Ishikawa (cell line): Measurements from ENCODE around the gene NPAS3.

Experiments
- EP300 ChIP-seq: IDR thresholded peaks from 2 replicates; pipeline ENCODE4 v1.6.1; 2012; ENCODE audit warnings: borderline replicate concordance
- TF ChIP-seq, protein P1 (sequence below): IDR thresholded peaks from 2 replicates; pipeline ENCODE4 v1.6.1; 2012; ENCODE audit warnings: low read depth, mild to moderate bottlenecking

DNA sequence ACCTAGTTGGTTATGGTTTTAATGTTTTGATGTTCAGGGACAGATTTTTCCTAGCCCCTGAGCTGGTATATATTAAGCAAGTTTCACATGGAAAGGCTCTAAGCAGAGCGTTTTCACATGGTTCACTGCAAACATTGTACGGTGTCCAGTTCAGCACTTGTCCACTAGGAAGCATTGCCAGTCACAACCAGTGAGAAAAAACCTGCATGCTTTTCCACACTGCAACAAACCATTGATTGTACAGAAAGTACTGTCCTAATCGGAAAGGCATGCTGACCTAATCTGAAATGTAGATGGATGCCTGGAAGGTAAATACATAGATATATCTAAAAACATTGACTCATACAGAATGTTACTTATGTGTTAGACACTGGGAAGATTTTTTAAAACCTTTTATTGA is 25.0 kb upstream of the NPAS3 start:
- TF ChIP-seq EP300, result no peak
- TF ChIP-seq, protein P1, sequence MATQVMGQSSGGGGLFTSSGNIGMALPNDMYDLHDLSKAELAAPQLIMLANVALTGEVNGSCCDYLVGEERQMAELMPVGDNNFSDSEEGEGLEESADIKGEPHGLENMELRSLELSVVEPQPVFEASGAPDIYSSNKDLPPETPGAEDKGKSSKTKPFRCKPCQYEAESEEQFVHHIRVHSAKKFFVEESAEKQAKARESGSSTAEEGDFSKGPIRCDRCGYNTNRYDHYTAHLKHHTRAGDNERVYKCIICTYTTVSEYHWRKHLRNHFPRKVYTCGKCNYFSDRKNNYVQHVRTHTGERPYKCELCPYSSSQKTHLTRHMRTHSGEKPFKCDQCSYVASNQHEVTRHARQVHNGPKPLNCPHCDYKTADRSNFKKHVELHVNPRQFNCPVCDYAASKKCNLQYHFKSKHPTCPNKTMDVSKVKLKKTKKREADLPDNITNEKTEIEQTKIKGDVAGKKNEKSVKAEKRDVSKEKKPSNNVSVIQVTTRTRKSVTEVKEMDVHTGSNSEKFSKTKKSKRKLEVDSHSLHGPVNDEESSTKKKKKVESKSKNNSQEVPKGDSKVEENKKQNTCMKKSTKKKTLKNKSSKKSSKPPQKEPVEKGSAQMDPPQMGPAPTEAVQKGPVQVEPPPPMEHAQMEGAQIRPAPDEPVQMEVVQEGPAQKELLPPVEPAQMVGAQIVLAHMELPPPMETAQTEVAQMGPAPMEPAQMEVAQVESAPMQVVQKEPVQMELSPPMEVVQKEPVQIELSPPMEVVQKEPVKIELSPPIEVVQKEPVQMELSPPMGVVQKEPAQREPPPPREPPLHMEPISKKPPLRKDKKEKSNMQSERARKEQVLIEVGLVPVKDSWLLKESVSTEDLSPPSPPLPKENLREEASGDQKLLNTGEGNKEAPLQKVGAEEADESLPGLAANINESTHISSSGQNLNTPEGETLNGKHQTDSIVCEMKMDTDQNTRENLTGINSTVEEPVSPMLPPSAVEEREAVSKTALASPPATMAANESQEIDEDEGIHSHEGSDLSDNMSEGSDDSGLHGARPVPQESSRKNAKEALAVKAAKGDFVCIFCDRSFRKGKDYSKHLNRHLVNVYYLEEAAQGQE, result no peak
